SU-DHL-6 (cell line): ENCODE measurements around the gene GHRH.

Experiments
- H2AFZ ChIP-seq: fragments of 200-600 bp; sonication (generic); 2 replicates; pipeline ENCODE4 v1.6.1; 2014; ENCODE audit warnings: low read depth, mild to moderate bottlenecking, moderate library complexity, mixed read lengths, antibody characterized with exemption, low read length; ENCODE audit not compliant: severe bottlenecking
- H3F3A ChIP-seq: fragments of 200-600 bp; shearing (Covaris generic); 2 replicates; pipeline ENCODE4 v1.6.0; 2016; ENCODE audit warnings: antibody characterized with exemption, mild to moderate bottlenecking; ENCODE audit not compliant: insufficient read depth
- H3K27ac ChIP-seq: fragments of 200-600 bp; sonication (generic); 2 replicates; pipeline ENCODE4 v1.5.1; 2016; ENCODE audit warnings: low read depth, mild to moderate bottlenecking, low read length, moderate library complexity, mixed read lengths
- H3K27me3 ChIP-seq: fragments of 200-600 bp; sonication (generic), shearing (Covaris generic); 2 replicates; pipeline ENCODE4 v1.6.0; 2014; ENCODE audit warnings: mild to moderate bottlenecking, low read length
- H3K36me3 ChIP-seq: fragments of 200-600 bp; sonication (generic); 2 replicates; pipeline ENCODE4 v1.6.1; 2014; ENCODE audit warnings: mild to moderate bottlenecking, low read length, mixed read lengths
- H3K4me2 ChIP-seq: fragments of 300-600, 200-600 bp; shearing (Covaris generic), sonication (generic); 2 replicates; pipeline ENCODE4 v1.6.0; 2014; ENCODE audit warnings: low read length, low read depth, mild to moderate bottlenecking; ENCODE audit not compliant: poor library complexity, severe bottlenecking
- H3K4me3 ChIP-seq: fragments of 200-600 bp; sonication (generic); 2 replicates; pipeline ENCODE4 v1.5.1; 2014; ENCODE audit warnings: antibody characterized with exemption, low read length, mild to moderate bottlenecking, mixed read lengths; ENCODE audit not compliant: insufficient read depth, poor library complexity, severe bottlenecking
- H3K79me2 ChIP-seq: fragments of 200-600 bp; sonication (generic); 2 replicates; pipeline ENCODE4 v1.6.1; 2014; ENCODE audit warnings: mild to moderate bottlenecking, low read length, moderate library complexity; ENCODE audit not compliant: insufficient read depth
- H3K9ac ChIP-seq: fragments of 200-600 bp; sonication (generic); 2 replicates; pipeline ENCODE4 v1.7.0; 2014; ENCODE audit warnings: mild to moderate bottlenecking, low read length
- H3K9me2 ChIP-seq: fragments of 200-600 bp; sonication (generic); replicated peaks from 2 replicates; pipeline ENCODE4 v1.6.1; 2014; ENCODE audit warnings: low read length; ENCODE audit not compliant: insufficient read depth
- H3K9me3 ChIP-seq: fragments of 200-600 bp; sonication (generic); 2 replicates; pipeline ENCODE4 v1.6.1; 2014; ENCODE audit warnings: low read length, mixed read lengths; ENCODE audit not compliant: insufficient read depth
- H4K20me1 ChIP-seq: fragments of 200-600 bp; sonication (generic); 2 replicates; pipeline ENCODE4 v1.6.1; 2014; ENCODE audit warnings: low read depth, mild to moderate bottlenecking, antibody characterized with exemption, low read length, moderate library complexity, mixed read lengths
- CTCF ChIP-seq: fragments of 200-600 bp; sonication (generic); IDR thresholded peaks from one replicate; pipeline ENCODE4 v1.5.1; 2017; ENCODE audit warnings: antibody characterized with exemption, mild to moderate bottlenecking, low read length, moderate library complexity; ENCODE audit not compliant: insufficient read depth, poor library complexity, severe bottlenecking
- EZH2phosphoT487 ChIP-seq: fragments of 200-600 bp; sonication (generic), shearing (Covaris generic); conservative IDR thresholded peaks from 2 replicates; pipeline ENCODE4 v1.6.1; 2018; ENCODE audit warnings: mild to moderate bottlenecking, antibody characterized with exemption, low read length, moderate library complexity, mixed read lengths

The GHRH gene

GRCh38 chr20:37245216-37246150 lies 16.1 kb downstream of the GHRH start:
- Histone ChIP-seq H3K9me2 (no peaks in the 10 kb centered on the region), H3F3A (no peaks in the 10 kb centered on the region), H3K36me3 (peaks cover 13% of the 10 kb centered on the region), H3K4me2 (no peak overlapping the region), H4K20me1 (no peaks in the 10 kb centered on the region), H3K9me3 (no peaks in the 10 kb centered on the region), H3K9ac (no peak overlapping the region), H2AFZ (no peak overlapping the region), H3K27me3 (no peaks in the 10 kb centered on the region), H3K27ac (no peak overlapping the region), H3K79me2 (no peaks in the 10 kb centered on the region), H3K4me3 (no peak overlapping the region)
- TF ChIP-seq CTCF (no peak), EZH2phosphoT487 (no peak)

GRCh38 chr20:37244572-37244957 lies 17.0 kb downstream of the GHRH start:
- Histone ChIP-seq H2AFZ (no peak overlapping the region), H3F3A (no peaks in the 10 kb centered on the region), H3K9me2 (no peaks in the 10 kb centered on the region), H3K79me2 (no peaks in the 10 kb centered on the region), H3K36me3 (peaks cover 17% of the 10 kb centered on the region), H3K4me2 (no peak overlapping the region), H3K27me3 (no peaks in the 10 kb centered on the region), H3K9ac (no peak overlapping the region), H3K9me3 (no peaks in the 10 kb centered on the region), H3K4me3 (no peak overlapping the region), H4K20me1 (no peaks in the 10 kb centered on the region), H3K27ac (no peak overlapping the region)
- TF ChIP-seq EZH2phosphoT487 (no peak), CTCF (no peak)

GRCh38 chr20:37243937-37244571 lies 17.6 kb downstream of the GHRH start:
- Histone ChIP-seq H3K36me3 (peaks cover 17% of the 10 kb centered on the region), H3K27ac (no peak overlapping the region), H3K9ac (no peak overlapping the region)

More at GRCh38 chr20:37243937-37244571, 17.6 kb downstream of the GHRH start:
- TF ChIP-seq EZH2phosphoT487 (no peak), CTCF (no peak)
- Histone ChIP-seq H3K9me2 (no peaks in the 10 kb centered on the region), H3K4me2 (no peak overlapping the region), H2AFZ (no peak overlapping the region), H3K79me2 (no peaks in the 10 kb centered on the region), H3K4me3 (no peak overlapping the region), H4K20me1 (no peaks in the 10 kb centered on the region), H3K27me3 (no peaks in the 10 kb centered on the region), H3F3A (no peaks in the 10 kb centered on the region), H3K9me3 (no peaks in the 10 kb centered on the region)
